ENCODE results near the gene KRT77. TPM values are rescaled to one million over a fixed set of nuclear protein-coding genes. Genes with fewer than 3 reads are reported as not detected.
"Not testable (repeated sequence)": the region's sequence is repeated elsewhere in the genome, so short reads cannot be mapped to it uniquely, and the experiment has no call there.

The KRT77 gene
- total RNA-seq, 1 donor = not detected

DNA sequence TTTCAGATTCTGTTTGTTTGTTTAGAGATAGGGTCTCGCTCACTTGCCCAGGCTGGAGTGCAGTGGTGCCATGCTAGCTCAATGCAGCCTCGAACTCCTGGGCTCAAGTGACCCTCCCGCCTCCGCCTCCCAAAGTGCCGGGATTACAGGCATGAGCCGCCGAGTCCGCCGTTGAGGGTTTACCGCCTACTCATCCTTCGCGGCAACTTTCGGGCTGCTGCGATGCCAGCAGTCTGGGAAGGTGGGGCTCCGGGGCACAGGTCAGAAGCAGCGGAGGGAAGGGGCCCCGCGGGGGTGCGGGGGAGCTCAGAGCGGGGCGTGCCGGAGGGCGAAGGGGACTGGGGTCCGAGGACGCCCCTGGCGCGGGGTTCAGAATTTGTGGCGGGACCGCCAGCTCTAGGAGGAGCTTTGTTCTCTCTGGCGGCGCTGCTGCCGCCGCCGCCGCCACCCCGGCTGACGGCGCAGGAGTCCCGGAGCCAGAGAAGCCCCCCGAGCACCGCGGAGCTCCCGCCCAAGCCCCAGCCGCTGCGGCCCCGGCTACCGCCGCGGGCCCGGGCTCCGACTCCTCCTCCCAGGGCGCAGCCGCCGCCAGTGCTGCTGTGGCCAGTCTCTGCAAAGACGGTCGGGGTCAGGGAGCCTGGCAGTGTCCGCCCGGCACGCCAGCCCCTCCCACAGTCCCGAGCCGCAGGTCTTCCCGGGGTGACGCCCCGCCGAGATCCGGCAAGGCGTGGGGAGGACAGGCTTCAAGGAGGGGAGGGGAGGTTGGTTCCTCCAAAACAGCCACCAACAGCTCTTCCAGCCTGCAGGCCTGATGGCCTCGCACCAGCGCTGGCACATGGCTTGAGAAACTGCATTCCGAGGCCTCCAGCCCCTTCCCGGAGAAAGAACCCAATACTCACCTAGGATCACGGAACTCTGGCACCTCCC is 10.9 kb upstream of the KRT77 start:
- Histone ChIP-seq H3K4me3 (ENCODE audit: insufficient read depth, low read length) (no peak overlapping the region), H3K36me3 (ENCODE audit: insufficient read depth, low read length) (no peaks in the 10 kb centered on the region), H3K4me2 (ENCODE audit: insufficient read depth, low read length) (no peak overlapping the region), H3K27ac (ENCODE audit: low read depth, low read length) (no peak overlapping the region), H2AFZ (ENCODE audit: low read length) (no peak overlapping the region), H4K20me1 (ENCODE audit: insufficient read depth, low read length) (no peaks in the 10 kb centered on the region), H3K4me1 (ENCODE audit: insufficient read depth, low read length) (no peaks in the 10 kb centered on the region), H3K79me2 (ENCODE audit: insufficient read depth, low read length) (no peaks in the 10 kb centered on the region), H3K27me3 (ENCODE audit: insufficient read depth, low read length) (peaks cover 72% of the 10 kb centered on the region), H3K9me3 (ENCODE audit: low read depth, low read length) (no peaks in the 10 kb centered on the region)
- no peak for DNase-seq (ENCODE audit: insufficient read length, low spot score, missing footprints)
- TF ChIP-seq CTCF (IDR thresholded peaks at IDR 0.05; ENCODE audit: extremely low read depth, low read depth, low read length) = no peak

GRCh38 chr12:52712122-52712521 is 8.8 kb upstream of the KRT77 start:
- not testable (repeated sequence) for H3K36me3 ChIP-seq (ENCODE audit: insufficient read depth, low read length)
- H3K27me3 ChIP-seq (ENCODE audit: insufficient read depth, low read length) = peaks cover 75% of the 10 kb centered on the region

DNA sequence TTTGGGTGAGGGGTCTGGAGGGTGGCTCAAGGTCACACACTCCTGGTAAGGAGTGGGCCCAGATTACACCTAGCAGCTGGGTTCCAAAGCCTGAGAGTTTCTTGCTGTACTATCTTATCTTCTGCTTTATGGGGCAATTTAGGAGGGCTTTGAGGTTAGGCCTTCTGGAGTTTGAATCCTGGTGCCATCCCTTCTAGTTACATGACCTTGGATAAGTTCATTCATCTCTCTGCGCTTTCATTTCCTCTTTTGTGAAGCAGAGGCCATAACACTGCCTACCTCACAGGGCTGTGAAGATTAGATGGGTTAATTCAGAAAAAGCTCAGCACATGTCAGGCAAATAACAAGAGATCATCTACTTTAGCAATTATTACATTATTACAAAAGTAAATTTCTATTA is 7.4 kb upstream of the KRT77 start:
- Histone ChIP-seq H3K36me3 (ENCODE audit: insufficient read depth, low read length) (no peaks in the 10 kb centered on the region), H3K4me2 (ENCODE audit: insufficient read depth, low read length) (no peak overlapping the region), H3K4me1 (ENCODE audit: insufficient read depth, low read length) (no peaks in the 10 kb centered on the region), H3K9me3 (ENCODE audit: low read depth, low read length) (no peaks in the 10 kb centered on the region), H3K27ac (ENCODE audit: low read depth, low read length) (no peak overlapping the region), H2AFZ (ENCODE audit: low read length) (no peak overlapping the region), H3K27me3 (ENCODE audit: insufficient read depth, low read length) (peaks cover 66% of the 10 kb centered on the region), H3K79me2 (ENCODE audit: insufficient read depth, low read length) (no peaks in the 10 kb centered on the region), H3K4me3 (ENCODE audit: insufficient read depth, low read length) (no peak overlapping the region), H4K20me1 (ENCODE audit: insufficient read depth, low read length) (no peaks in the 10 kb centered on the region)
- DNase-seq (ENCODE audit: insufficient read length, low spot score, missing footprints) = no peak
- TF ChIP-seq CTCF (IDR thresholded peaks at IDR 0.05; ENCODE audit: extremely low read depth, low read depth, low read length) = no peak

More at GRCh38 chr12:52712122-52712521, 8.8 kb upstream of the KRT77 start:
- not testable (repeated sequence) for H3K4me3 ChIP-seq (ENCODE audit: insufficient read depth, low read length); H4K20me1 ChIP-seq (ENCODE audit: insufficient read depth, low read length); DNase-seq (ENCODE audit: insufficient read length, low spot score, missing footprints); H3K79me2 ChIP-seq (ENCODE audit: insufficient read depth, low read length); H3K4me2 ChIP-seq (ENCODE audit: insufficient read depth, low read length); H3K4me1 ChIP-seq (ENCODE audit: insufficient read depth, low read length); H3K9me3 ChIP-seq (ENCODE audit: low read depth, low read length); H2AFZ ChIP-seq (ENCODE audit: low read length); H3K27ac ChIP-seq (ENCODE audit: low read depth, low read length)

DNA sequence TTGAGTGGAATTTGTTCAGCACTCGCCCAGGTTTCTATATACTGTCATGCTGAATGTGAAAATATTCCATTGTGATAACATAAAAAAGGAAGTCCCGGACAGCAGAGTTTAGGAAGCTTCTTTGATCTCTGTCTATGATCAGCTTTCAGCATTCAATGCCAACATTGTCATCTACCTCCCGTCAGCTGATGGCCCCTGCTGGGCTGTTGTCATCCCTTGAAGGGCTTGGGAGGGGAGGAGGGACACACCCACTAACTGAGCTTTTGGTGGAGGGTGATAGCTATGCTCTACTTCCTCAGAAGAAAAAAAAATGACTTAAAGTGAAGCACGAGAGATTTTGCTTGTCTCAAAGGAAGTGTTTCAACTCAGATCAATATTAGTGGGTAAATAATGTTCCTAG is 4.7 kb upstream of the KRT77 start:
- Histone ChIP-seq H2AFZ (ENCODE audit: low read length) (no peak overlapping the region), H3K4me2 (ENCODE audit: insufficient read depth, low read length) (no peak overlapping the region)

More for the DNA sequence above, 4.7 kb upstream of the KRT77 start:
- TF ChIP-seq CTCF (IDR thresholded peaks at IDR 0.05; ENCODE audit: extremely low read depth, low read depth, low read length) = no peak
- Histone ChIP-seq H3K79me2 (ENCODE audit: insufficient read depth, low read length) (no peaks in the 10 kb centered on the region), H3K27ac (ENCODE audit: low read depth, low read length) (no peak overlapping the region), H3K27me3 (ENCODE audit: insufficient read depth, low read length) (peaks cover 45% of the 10 kb centered on the region), H3K4me3 (ENCODE audit: insufficient read depth, low read length) (no peak overlapping the region), H3K4me1 (ENCODE audit: insufficient read depth, low read length) (no peaks in the 10 kb centered on the region), H4K20me1 (ENCODE audit: insufficient read depth, low read length) (no peaks in the 10 kb centered on the region), H3K36me3 (ENCODE audit: insufficient read depth, low read length) (no peaks in the 10 kb centered on the region), H3K9me3 (ENCODE audit: low read depth, low read length) (no peaks in the 10 kb centered on the region)
- no peak for DNase-seq (ENCODE audit: insufficient read length, low spot score, missing footprints)

All from osteoblast (primary cell).